HG02884 (cell line): ENCODE results near the gene SLC30A3.

ENCODE experiments used
- ATAC-seq: cut with Tn5 transposase; IDR thresholded peaks from one replicate; pipeline ENCODE4 v1.9.1; 2021; ENCODE audit warnings: mild to moderate bottlenecking, moderate library complexity; ENCODE audit not compliant: unreplicated experiment

SLC30A3 gene

GRCh38 chr2:27236626-27237025, 26.2 kb downstream of the SLC30A3 start:
- no peak for ATAC-seq

DNA sequence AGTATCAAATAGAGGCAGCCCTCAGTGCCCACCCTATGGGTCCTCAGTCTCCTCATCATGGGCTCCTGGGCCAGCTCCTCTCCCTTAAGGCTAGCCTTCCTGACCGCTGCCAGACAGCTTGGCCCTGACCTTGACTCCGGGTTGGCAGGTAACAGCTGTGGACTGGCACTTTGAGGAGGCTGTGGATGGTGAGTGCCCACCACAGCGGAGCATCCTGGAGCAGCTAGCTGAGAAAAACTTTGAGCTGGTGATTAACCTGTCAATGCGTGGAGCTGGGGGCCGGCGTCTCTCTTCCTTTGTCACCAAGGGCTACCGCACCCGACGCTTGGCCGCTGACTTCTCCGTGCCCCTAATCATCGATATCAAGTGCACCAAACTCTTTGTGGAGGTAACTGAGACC, 26.7 kb downstream of the SLC30A3 start:
- ATAC-seq = no peak

DNA sequence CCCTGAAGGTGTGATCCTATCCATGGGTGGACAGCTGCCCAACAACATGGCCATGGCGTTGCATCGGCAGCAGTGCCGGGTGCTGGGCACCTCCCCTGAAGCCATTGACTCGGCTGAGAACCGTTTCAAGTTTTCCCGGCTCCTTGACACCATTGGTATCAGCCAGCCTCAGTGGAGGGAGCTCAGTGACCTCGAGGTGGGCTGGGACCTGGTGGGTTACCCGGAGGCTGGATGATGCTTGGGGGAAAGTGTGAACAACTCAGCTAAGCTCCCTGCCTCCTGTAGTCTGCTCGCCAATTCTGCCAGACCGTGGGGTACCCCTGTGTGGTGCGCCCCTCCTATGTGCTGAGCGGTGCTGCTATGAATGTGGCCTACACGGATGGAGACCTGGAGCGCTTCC, 29.5 kb downstream of the SLC30A3 start:
- no peak for ATAC-seq

DNA sequence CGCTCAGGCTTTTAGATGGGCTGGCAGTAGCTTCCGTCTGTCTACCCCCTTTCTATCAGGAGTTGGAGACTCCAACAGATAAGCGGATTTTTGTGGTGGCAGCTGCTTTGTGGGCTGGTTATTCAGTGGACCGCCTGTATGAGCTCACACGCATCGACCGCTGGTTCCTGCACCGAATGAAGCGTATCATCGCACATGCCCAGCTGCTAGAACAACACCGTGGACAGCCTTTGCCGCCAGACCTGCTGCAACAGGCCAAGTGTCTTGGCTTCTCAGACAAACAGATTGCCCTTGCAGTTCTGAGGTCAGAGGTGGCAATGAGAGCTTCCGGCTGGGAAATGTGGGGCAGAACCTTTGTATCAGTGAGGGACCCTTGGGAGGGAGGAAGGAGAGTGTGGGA, 30.9 kb downstream of the SLC30A3 start:
- ATAC-seq = no peak

- no peak for ATAC-seq
These were observed 35.3 kb downstream of the SLC30A3 start for GRCh38 chr2:27227501-27227900.

- ATAC-seq = no peak
These were observed 37.3 kb downstream of the SLC30A3 start for GRCh38 chr2:27225526-27225925.

DNA sequence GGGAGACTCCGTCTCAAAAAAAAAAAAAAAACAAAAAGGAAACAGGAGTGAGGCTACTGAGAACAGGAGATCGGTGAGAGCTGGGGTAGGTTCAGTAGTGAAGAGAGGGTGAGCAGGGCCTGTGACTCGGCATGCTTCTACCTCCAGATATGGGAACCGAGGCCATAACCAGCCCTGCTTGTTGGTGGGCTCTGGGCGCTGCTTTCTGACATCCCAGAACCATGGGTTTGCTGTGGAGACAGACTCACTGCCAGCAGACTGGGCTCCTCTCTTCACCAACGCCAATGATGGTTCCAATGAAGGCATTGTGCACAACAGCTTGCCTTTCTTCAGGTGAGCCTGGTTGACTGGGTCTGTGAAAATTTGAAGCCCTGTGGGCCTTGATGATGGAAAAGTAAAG, 39.4 kb downstream of the SLC30A3 start:
- ATAC-seq = no peak

GRCh38 chr2:27222407-27222806, 40.4 kb downstream of the SLC30A3 start:
- ATAC-seq = no peak

DNA sequence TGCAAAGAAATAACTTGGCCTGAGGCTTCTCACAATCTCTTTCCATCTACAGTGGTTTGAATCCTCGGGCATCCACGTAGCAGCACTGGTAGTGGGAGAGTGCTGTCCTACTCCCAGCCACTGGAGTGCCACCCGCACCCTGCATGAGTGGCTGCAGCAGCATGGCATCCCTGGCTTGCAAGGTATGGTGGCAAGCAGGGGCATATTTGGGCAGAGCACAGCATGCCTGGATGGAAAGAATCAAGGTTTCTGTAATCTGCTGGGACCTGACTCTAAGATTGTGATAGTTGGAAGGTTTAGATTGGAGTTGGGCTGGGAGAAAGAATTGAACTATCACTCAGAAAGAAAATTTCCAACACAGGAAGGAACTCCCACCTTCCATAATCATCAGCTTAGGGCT, 41.7 kb downstream of the SLC30A3 start:
- ATAC-seq = no peak

- ATAC-seq = no peak
These were observed 42.8 kb downstream of the SLC30A3 start for GRCh38 chr2:27220091-27220490.

DNA sequence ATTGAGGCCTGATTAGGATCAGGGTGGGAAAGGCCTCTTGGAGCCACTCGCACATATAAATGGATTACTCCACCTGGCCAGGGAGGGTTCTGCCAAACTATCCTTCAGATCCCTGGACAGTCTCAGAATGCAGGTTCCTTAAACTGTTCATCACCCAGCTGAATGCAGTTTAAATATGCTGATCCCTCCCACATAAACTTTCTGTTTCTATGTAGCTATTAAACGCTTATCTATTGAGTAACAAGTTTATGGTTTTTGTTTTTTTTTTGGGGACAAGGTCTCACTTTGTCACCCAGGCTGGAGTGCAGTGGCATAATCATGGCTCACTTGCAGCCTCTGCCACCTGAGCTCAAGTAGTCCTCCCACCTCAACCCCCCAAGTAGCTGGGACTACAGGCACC, 43.8 kb downstream of the SLC30A3 start:
- no peak for ATAC-seq

- ATAC-seq = no peak
These were observed 44.2 kb downstream of the SLC30A3 start for GRCh38 chr2:27218614-27219013.

DNA sequence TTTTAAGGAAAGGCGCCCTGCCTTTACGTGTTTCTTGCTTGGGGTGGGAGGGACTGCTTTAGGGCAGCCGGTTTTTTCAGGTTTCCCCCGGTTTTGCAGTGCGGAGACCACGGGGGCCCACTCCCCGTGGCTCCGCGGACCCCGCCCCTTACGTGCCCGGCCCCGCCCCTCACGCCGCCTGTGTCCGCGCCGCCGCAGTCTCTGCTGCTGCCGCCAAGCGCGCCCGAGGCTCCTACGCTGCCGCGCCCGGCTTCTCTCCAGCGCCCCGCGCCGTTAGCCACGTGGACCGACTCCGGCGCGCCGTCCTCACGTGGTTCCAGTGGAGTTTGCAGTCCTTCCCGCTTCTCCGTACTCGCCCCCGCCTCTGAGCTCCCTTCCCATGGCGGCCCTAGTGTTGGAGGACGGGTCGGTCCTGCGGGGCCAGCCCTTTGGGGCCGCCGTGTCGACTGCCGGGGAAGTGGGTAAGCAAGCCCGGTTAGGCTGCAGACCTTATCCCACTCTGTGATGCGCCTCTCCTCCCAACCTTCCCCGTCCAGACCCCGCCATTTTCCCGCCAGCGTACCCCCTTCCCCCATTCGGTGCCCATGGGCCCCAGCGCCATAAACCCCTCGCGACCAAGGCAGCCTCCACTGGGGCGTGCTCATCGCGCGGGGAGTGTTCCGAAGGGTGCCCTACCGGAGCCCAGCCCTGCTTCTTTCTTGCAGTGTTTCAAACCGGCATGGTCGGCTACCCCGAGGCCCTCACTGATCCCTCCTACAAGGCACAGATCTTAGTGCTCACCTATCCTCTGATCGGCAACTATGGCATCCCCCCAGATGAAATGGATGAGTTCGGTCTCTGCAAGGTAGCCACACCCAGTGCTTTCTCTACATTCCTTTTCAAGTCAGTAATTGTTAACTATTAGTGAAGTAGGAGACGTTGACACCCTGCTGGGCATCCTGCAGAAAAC, 45.4 kb downstream of the SLC30A3 start, which contains the start of gene CAD:
Gene CAD (plus strand): TSS at position 197 of the 949 bp plus-strand sequence. CDS start 183 bp downstream, at position 380.
- ATAC-seq = peak; percentile 52

- peak; percentile 3 for ATAC-seq
These were observed 46.3 kb downstream of the SLC30A3 start for GRCh38 chr2:27216416-27217137.

- no peak for ATAC-seq
These were observed 47.9 kb downstream of the SLC30A3 start for GRCh38 chr2:27214941-27215340.

GRCh38 chr2:27212626-27213471, 50.0 kb downstream of the SLC30A3 start:
- peak; percentile 10 for ATAC-seq

DNA sequence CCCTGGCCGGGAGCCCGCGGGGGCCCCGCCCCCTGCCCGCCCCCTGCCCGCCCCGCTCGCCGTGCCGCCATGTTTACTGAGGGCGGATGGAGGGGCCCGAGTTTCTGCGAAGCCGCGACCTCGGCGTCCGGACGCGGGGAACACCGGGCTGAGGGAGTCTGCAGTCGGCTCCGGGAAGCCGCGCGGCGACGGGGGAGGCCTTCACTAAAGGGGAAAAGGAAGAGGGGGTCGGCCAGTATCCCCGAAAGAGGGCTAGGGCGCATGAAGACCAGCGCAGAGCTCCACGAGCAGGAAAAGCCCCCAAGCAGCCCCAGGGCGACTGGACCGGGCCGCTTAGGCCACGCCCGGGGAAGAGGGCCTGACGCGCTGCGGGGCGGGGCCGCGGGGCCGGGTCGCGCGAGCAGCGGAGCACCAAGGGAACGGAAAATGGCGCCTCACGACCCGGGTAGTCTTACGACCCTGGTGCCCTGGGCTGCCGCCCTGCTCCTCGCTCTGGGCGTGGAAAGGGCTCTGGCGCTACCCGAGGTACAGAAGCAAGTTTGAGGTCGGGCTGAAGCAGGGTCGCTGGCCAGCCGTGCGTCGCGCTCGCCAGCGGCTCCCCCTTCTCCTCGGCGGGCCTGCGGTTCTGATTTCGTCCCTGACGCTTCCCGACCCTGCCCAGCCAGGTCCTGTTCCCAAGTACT, 50.8 kb downstream of the SLC30A3 start, which contains the start of the genes ATRAID and SLC5A6:
Gene ATRAID (plus strand): TSS at position 99 of the 683 bp plus-strand sequence. CDS start 328 bp downstream, at position 427.
Gene SLC5A6 (minus strand): TSS at position 326 of the 683 bp plus-strand sequence. CDS start 4,618 bp downstream, outside the sequence.
- ATAC-seq = peak; percentile 63

- no peak for ATAC-seq
These were observed 51.5 kb downstream of the SLC30A3 start for GRCh38 chr2:27211241-27211942.

DNA sequence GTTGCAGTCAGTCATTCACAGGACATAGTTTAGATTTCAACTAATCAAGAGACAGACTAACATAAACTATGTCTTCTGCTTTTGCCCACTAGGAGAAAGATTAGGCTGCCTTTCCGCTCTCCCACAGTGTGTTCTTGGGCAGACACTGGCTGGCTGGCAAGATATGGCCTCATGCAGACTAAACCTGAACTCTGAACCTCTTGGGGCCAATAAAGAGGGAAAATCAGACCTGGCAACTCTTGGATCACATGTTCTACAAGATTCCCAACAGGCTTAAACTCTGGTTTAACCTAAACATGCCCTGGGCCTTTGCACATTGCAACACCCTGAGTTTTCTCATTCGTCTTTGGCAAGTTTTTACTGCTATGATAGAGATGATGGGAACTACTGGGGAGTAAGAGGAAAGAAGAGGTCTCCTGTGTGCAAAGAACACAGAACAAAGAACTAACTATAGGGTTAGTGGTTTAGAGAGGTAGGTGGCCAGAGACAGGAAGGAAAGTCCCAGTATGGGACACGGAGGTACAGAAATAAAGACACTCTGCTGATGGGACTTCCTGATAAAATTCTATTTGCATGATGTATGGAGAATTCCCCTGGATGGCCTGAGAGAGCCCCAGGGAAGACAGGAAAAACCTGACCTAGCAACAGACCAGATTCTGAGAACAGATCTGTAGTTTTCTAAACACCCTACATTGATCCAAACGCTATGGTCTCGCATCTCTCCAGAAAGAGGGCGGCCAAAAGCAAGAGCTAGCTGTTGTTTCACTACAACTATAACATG, 53.0 kb downstream of the SLC30A3 start:
- ATAC-seq = no peak
